ENCODE measurements around the gene FAT1.

- TF ChIP-seq CTCF (IDR thresholded peaks at IDR 0.05; ENCODE audit: low read depth, low read length) (no peak), POLR2A (IDR thresholded peaks at IDR 0.05; ENCODE audit: extremely low read depth, insufficient read length) (no peak)
Observed at GRCh38 chr4:186714006-186714675, 9.5 kb downstream of the FAT1 start.

Data from NB4 (cell line).